NCI-H2196 (cell line): Measurements from ENCODE around the gene NT5C1A.
A peak's percentile ranks its signal among the peaks of the same experiment; 100 is the strongest.

ENCODE experiments used
- DNase-seq: peaks from one replicate; lab custom pipeline; 2025; ENCODE audit not compliant: unreplicated experiment; lab: John Stamatoyannopoulos, UW

NT5C1A gene

DNA sequence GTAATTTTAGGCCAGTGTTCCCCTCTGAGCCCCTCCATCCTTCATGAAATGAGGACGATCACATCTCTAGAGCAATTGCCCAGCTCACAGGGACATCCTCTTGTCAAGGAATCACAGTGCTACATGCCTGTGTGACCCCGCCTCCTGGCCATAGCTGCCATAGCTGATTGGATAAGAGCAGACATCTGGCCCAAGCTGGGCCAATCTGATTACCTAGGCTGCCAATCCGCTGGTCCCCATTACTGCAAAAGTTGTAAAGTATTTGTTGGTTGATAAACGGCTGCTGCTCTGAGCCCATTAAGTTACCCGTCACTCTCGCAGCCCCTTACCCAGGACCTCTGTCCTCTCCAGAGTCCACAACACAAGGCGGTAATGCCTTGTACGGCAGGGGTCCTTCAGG is 8.3 kb downstream of the NT5C1A start:
- no peak for DNase-seq

DNA sequence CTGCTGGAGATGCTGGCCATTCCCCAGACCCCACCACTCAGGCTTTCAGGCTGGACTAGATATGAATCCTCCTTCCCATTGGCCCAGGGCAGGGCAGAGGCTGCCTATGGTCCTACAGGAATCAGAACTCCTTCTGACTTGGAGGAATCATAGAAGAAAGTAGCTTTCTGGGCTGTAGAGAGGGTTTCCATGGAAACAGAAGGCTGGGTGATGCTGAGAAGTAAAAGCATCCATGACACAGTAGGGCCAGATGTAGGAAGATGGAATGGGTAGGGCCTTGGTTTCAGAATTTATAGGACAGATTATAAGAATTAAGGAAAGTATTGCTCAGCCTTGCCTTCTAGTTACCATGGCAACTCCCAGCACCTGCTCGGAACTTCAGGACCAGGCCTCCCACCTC is 9.0 kb downstream of the NT5C1A start:
- no peak for DNase-seq

DNA sequence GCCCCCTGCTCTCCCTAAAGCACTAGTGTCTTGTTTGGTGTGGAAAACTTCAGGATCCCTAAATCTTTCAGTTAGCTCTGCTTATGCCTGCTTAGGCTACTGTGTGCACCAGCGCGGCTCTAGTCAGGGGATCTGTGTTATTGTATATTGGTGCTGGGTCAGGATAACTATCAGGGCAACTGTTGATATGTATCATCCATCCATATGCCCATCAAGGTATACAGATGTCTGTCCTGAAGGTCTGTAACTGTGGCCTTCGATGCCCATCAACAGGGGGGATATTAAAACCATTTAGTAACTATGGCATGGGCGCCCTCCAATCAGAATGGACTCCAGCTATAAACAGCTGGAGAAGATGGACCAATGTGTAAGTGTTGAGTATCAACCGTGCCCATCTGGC is 12.4 kb downstream of the NT5C1A start:
- no peak for DNase-seq

DNA sequence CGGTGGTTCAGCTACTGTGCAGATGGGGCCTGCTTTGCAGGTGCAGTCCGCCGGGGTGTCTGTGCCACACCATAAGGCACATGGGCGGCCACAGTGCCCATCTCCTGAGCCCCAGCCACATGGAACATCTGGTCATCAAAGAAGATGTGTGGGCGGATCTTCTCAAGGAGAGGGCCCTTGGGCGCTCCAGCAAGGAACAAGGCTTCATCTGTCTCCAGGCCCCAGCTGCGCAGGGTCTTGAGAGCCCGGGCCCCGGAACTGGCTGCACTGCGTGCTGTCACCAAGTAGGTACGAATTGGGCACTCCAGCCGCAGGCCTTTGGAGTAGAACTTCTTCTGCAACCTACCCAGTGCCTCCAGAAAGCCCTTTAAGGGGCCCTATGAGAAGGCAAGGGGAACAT is 12.8 kb downstream of the NT5C1A start:
- no peak for DNase-seq

DNA sequence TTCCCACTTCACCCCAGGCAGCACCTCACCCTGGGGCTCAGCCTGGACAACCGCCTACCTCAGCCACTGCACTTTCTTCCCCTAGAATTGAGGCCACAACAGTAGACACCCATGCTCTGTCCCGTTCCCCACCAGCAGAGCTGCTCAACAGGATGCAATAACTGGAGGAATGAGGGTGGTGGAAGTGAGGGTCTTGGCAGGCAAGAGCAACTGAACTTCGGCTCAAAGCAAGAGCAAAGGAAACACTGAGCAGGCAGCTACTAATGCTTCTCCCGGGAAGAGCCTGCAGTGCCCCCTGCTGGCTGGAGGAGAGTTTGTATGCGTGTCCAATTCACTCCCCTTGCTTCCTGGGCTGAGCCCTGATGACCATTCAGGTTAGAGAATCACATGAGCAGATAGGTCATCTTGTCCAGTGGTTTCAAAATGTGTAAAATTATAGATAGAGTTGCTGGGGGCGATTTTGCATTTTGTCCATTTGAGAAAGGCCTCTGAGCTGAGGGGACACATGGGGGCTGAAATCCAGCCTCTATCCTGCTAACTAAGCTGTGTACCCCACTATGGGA is 13.9 kb downstream of the NT5C1A start:
- DNase-seq = peak; percentile 65

DNA sequence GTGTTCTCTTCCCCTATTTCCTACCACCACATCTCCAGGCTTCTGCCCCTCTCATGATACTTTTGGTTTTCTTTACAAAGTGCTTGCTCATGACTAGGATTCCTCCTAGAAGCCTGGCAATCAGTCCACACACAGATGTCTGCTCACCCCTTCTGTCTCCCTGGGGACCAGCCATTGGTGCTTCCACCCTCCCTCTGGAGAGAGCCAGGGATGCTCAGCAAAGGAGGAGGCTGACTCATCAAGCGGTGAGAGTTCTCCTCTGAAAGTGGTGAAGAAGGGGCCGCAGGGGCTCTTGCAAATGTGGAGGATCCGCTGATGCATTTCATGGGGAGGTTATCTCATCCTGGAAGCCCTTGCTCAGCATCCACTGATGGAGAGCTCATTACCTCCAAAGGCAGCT is 14.5 kb downstream of the NT5C1A start:
- no peak for DNase-seq

DNA sequence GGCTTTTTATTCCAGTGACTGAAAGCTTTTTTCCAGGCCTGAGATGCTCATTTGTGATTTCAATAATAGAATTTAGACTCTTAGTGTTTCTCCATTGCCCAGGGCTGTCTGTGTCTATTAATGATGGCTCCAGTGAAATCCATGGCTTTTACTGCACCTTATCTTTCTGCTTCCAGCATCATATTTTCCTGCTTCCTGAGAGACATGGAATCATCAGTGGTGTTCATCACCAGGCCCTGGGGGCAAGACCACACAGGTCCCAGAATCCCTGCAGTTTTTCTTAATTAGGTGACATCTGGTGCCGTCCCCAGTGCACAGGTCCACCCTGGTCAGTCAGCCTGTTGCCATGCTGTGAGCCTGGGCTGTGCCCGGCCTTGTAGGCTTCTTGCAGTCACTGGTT is 15.5 kb downstream of the NT5C1A start:
- no peak for DNase-seq

DNA sequence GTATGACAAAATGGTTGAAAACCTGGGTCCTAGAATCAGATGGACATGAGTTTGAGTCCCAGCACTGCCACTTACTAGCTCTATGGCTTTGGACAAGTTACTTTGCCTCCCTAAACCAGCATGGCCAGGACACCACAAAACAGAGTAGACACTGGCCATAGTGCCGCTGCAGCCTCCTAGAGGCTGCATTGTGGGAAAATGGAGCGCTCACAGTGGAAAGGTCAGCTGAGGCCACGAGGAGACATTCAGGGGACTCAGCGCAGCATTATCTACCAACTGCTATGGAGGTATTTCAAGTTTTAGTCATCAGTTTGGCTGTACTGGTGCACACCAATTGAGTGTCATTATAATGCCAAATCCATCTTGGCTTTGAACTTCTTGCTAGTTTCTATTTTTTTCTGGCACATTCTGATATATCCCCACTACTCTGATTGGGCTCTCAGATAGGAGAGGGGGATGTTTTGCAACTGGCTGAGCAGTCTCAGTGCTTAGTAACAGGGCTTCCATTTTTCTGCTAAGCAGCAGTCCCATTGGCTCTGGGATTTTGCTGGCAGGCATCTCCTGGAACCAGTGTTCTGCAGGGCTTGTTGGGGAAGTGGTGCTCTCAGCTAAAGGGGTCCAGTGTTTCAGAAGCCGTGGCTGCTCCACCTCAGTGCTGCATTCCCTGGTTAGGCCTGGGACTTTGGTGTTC is 16.2 kb downstream of the NT5C1A start:
- no peak for DNase-seq

DNA sequence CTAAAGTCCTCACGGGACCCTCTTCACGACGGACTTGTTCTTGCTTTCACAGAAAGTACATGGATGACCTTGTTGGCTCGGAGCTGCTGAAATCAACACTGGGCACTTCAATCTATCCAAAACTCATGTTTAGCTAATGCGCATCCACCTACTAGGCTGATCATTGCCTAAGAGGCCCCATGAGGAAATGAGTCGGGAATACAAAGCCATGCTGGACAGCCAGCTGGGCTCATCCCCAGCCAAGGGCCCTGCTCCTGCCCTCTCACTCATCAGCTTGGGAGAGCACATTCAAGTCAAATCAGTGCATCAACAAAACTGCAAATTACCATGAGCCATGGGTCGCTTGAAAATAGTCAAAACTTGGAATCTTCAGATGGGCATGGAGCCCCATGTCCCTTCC is 17.6 kb downstream of the NT5C1A start:
- no peak for DNase-seq

DNA sequence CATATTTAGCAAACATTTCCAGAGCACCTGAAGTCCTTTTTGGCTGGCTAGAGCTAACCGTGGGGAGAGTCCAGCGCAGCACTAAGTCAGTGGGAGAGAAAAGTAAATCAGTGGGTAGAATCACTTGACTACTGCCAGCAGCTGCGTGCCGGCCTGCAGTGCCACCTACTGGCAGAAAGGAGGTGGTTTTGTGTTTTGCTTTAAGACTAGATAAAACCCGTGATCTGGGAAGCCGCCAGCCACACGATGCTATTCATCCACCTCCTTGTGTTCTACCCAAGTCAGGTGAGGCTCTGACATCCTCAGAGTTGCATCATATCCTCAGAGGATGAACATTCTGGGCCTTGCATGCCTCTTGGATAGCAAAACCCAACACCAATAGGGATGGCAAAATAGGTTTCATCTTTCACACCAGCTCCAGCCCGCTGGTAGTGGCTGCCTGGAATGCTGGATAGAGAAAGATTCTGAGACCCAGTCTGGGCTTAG is 18.3 kb downstream of the NT5C1A start:
- DNase-seq = peak; percentile 78

DNA sequence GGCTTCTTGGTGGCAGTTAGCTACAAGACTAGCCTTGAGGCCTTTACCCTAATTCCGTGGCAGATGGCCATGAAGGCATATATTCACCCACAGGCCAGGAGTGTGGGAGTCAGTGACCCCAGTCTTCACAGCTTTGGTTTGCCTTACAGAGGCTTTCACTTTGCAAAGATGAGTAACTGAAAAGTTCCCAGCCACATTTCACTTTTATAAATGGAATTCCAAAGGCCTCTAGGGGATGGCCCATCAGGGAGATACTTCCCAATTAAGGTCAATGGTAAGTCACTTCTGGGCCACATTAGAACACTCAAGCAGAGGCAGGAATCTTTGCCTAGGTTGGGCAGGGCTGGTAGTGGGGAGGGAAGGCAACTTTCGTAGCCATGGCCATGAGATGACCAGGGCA is 19.4 kb downstream of the NT5C1A start:
- DNase-seq = no peak

DNA sequence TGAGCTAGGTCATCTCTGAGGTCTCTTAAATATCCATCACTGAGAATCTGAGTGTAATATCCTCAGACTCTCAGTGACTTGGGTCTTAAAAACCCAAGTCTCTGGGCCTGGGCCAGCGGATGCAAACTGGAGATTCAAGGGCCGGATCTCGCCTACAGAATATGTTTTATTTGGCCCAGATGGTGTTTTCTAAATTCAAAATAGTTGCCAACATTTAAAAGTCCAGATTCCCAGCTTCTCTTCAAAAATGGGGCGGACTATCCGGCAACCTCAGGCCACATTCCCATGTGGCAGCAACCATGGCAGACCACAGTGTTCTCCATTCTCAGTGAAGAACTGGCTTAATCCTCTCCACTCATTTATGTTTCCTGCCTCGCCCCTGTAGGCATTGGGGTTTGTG is 19.8 kb downstream of the NT5C1A start:
- no peak for DNase-seq

DNA sequence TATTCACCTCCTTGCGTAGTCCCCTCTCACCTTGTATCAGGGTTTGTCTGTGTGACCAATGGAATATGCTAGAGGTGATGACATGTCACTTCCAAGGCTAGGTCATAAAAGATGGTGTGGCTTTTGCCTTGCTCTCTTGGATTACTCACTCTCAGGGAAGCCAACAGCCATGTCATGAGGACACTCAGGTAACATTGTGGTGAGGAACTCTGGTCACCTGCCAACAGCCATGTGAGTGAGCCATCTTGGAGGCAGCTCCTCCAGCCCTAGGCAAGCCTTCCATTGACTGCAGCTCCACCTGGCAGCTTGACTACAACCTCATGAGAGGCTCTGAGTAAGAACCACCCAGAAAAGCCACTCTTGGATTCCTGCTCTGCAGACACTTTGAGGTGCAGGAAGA is 21.5 kb downstream of the NT5C1A start:
- DNase-seq = peak; percentile 11

DNA sequence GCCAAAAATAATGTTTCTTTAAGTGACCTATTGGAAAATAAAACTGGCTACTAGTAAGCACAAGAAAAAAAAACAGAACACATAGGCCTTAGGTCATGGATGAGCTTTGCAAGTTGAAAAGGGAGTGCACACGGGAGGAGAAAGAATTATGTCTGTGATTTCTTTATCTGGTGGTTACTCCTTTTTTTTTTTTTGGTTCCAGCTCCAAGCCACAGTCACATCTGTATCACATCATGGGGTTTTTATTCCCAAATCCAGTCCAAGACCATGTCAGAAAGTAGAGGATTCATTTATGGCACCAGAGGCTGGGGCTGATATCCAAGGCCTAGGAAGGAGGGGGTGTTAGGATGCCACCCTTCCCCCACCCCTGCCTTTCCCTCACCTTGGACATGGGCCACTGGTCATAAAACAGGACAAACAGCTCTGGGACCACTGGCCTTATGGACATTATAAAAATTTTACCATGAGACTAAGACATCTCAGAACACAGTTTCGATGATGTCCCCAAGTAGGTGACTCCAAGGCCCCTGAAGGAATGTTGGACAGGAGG is 22.2 kb downstream of the NT5C1A start:
- DNase-seq = no peak

DNA sequence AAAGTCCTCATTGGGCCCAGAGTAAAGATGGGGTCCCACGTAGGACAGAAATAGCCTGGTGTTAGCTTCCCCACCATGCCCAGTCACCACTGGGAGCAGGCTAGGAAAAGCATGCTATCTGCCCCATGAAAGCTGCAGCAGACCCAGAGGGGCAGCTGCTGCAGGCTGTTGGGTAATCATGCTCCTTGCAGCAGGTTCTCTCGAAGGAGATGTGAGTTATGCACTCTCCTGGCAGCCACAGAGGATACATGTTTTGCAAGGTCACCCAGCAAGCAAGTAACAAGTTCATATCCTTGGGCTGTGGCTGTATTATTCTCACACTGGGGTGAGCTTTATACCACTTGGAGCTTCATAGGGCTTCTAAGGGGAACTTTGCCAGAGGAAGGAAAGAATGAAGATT is 23.4 kb downstream of the NT5C1A start:
- DNase-seq = no peak

DNA sequence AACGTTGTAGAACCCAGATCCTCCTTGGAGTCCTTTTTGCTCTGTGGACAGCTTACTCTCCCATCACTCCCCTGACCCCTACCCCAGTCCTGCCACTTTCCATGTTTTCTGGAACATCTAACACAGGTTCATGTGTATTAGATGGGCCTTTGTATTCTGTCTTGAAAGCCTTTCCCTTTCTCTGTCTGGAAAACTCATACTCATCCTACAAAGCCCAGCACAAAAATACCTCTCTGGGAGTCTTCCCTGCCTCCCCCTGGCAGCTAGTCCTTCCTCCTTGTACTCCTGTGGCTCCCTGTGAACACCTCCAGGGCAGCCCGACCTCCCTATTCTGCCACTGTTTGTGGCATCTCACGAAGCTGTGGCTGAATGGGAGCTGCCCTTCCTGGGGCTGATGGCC is 24.7 kb downstream of the NT5C1A start:
- DNase-seq = no peak

DNA sequence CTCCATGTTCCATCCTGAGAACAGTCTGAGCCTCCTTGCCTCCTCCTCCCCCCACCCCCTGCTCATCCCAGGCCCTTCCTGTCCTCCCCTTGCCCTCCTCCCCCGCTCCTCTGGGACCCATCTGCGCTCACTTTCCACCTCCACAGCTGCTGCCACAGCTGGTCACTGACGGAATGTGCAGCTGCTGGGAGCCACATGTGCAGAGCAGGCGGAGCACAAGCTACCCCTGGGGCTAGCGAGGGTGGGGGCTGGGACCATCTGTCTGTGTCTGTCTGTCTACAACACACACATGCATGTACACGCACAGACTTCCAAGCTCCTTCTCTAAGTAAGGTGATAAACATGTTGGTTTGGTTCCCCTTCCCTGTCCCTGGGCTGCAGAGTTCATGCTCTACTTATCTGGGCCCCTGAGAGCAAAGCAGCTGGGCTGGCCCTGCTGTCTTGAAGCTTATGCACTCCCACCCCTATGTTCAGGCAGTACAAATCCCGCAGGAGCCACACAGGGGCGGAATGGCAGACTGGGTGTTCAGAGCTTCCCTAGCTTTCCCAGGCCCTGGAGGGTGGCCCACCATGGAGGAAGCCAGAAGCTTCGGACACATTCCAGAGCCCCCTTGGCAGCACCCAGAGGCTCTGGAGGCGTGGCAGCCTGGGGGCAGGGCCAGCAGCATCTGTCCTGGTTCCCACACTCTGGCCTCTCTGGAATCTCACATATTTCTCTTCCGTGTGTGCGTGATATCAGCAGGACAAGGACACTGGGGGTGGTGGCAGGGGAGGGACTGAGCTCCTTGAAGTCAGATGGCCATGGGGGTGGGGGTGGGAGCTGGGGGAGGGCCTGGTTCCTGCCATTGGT is 25.4 kb downstream of the NT5C1A start:
- no peak for DNase-seq

DNA sequence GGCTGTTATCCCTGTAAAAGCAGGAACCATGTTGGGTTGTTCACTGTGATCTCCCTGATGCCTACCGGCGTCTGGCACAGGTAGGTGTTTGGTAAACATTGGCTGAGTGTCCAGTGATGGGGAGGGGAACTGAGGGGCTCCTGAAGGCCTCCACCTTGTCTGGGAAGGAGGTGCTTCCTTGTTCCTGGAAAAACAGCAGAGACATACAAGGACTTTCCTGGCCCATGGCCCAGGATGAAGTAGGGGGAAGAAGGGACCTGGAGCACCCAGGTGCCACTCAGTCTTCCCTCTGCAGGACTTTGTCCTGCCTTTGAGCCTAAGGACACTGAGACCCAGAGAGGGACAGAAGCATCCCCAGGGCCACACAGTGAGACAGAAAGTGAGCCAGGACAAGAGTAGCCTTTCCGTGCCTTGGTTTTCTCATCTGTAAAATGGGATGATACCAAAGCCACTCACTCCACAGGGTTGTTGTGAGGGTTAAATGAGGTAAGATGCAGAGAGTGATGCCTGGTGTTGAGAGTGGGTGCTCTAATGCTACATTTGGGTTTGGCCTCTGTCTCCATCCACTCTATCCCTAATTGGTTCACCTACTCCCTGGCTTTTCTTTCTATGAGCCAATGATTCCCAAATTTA is 26.4 kb downstream of the NT5C1A start:
- DNase-seq = no peak

DNA sequence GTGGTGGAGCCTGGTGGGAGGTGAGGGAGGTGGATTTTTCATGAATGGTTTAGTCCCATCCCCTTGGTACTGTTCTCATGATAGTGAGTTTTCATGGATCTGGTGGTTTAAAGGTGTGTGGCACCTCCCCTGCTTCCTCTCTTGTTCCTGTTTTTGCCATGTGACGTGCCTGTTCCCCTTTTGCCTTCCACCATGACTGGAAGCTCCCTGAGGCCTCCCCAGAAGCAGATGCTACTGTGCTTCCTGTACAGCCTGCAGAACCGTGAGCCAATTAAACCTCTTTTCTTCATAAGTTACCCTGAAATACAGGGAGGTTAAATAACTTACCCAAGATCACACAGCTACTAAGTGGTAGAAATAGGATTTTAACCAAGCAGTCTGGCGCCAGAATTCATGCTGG is 28.2 kb downstream of the NT5C1A start:
- DNase-seq = no peak

DNA sequence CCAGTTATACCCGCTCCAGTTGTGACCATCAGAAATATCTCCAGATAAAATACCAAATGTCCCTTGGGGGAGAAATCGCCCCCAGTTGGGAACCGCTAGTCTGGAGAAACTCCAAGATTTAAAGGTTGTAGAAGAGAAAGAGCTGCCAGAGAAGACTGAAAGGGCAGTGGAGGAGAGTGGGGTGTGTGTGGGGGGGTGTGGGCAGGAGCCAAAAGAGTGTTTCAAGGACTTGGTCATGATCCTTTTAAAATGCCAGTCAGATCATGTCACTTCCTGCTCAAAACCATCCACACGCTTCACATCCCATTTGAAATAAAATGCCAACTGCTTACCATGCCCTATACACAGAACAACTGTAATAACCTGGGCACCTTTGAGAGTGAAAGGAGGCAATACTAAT is 29.1 kb downstream of the NT5C1A start:
- DNase-seq = no peak

DNA sequence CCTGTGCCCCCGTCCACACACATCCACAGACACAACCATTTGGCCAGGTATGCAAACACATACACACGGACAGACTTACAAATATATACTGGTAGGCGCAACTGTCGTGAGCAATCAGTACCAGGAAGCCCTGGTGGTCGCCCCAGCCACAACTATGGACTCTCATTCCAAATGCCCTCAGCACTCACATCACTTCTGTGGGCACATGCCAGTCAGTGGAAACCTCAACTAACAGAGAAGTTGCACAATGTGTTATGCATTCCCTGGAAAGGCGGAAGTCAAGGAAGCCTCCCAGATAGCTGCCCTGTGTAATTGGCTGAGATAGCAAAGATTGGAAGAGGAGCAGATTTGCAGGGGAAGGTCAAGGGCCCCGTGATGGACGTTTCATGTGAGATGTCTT is 31.0 kb downstream of the NT5C1A start:
- DNase-seq = no peak
